Activated gamma-delta T cell (primary cell): Measurements from ENCODE around the gene COX6A1.

Experiments used
- DNase-seq: peaks from one replicate; lab custom pipeline; 2025; lab: John Stamatoyannopoulos, UW
- total RNA-seq, 2 donors: gene quantifications; one replicate each; lab custom pipeline; 2026; lab: John Stamatoyannopoulos, UW

COX6A1 gene
- 19.3 to 19.8 reads per million in 2 donors for total RNA-seq

DNA sequence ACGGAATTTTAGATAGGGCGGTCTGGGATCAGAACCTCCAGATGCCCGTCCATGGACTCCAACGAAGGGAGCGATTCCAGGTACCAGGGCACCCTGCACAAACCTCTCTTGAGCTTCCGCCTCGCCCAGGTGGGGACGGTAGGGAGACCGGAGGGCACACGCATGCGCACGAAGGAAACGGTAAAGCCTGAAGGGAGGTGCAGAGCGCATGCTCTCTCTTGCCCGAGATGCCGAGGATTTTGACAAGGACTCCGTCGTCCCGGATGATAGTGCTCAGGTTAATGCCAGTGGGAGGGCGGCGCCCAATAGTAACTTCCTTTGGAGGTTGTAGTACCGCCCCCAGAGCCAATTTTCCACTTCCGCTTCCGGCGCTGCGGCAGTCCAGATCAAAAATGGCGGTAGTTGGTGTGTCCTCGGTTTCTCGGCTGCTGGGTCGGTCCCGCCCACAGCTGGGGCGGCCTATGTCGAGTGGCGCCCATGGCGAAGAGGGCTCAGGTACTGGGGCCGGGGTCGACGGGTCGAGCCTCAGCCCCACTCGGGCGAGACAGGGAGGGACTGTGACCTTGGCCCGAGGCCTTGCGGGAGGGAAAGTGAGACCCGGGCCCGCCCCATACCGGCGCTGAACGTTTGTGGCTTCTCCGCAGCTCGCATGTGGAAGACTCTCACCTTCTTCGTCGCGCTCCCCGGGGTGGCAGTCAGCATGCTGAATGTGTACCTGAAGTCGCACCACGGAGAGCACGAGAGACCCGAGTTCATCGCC is at the start of gene COX6A1:
Gene COX6A1 (plus strand): TSS at position 379 of the 760 bp plus-strand sequence. CDS start 14 bp downstream, at position 393.
- peak; percentile 64 for DNase-seq

- no peak for DNase-seq
Measured at GRCh38 chr12:120388691-120389481, 49.0 kb upstream of the COX6A1 start.

DNA sequence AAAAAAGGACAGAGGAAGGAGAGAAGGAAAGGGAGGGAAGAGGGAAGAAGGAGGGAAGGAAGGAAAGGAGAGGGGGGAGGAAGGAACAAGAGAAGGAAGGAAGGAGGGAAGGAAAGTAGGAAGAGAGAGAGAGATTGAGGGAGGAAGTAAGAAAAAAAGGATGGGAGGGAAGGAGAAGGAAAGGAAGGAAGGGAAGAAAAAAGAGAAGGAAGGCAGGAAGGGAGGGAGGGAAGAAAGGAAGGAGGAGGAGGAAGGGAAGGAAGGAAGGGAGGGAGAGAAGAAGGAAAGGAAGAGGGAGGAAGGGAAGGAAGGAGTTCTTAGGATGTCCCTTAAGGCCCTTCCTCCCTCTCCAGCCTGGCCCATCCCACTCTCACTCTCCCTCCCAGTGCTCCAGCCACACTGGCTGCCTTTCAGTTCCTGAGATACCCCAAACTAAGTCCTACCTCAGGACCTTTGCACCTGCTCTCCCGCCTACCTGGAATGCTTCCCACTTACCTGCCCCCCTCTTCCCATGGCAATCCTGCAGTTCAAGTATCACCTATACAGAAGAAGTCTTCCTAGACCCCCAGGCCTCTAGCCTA is 47.3 kb upstream of the COX6A1 start:
- DNase-seq: no peak

DNA sequence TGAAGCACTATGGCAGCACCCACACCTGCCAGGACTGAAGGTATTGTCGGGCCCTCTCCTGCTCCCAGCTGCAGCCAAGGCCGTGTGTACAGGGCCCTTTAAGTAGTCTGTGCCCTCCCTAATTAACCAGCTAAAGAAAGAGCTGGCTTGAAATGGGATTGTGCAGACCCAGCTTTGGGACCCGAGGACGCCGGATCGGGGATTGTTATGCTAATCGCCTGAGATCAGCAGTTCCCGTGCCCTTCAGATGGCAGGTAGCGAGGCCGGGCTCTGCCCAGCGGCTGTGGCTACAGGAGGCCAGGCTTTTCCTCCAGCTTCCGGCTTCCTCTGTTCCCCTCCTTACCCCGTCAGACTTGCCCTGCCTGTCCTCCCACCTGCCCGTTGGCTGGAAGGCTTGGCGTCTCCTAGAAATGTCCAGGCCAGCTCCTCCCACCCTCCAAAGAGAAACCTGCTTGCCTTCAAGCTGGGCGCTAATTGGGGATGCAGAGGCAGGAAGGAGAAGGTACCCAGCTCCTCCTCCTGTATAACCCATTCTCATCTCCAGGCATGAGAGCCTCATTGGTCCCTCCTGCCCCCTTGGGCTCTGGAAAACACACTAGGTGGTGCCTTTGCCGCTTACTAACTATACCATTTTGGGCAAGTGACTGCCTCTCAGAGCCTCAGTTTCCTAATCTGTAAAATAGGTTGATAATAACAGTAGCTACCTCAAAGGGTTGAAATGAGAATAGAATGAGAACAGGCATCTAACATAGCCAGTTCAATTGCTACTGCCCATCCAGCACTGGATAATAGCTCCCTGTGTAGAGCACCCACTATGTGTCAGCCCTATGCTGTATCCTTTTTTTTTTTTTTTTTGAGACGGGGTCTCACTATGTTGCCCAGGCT is 43.2 kb upstream of the COX6A1 start:
- no peak for DNase-seq

GRCh38 chr12:120397824-120398540 is 39.9 kb upstream of the COX6A1 start:
- no peak for DNase-seq

GRCh38 chr12:120399531-120399930 is 38.4 kb upstream of the COX6A1 start:
- no peak for DNase-seq

DNA sequence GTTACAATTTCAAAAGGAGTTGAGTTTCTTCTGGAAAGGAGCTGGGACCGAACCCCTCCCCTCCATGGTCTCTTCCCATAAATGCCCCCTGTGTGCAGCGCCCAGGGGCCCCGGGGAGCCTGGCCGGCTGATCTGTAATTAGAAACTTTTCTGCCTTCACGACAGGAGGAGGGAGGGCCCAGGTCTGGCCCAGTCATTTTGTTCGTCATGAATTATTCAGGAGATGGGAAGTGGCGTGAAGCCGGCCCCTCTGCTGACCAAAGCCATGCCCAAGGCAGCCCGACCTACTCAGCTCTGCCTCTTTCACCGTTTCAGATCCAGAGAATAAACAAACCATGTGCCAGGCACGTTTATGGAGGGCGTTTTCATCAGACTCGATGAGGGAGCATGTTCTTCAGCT is 35.7 kb upstream of the COX6A1 start:
- DNase-seq: no peak

DNA sequence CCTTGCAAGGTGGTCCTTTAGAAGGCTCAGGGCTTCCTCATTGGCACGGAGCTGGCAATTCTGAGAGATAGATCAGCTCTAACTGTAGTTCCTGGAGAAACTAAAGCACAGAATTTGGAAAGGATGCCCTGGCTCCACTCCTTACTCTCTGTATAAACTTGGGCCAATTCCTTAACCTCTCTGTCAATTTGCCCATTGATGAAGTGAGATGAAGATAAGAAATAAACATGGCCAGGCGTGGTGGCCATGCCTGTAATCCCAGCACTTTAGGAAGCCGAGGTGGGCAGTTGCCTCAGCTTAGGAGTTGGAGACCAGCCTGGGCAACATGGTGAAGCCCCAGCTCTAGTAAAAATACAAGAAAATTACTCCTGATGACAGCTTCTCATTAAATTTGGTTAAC is 34.0 kb upstream of the COX6A1 start:
- DNase-seq: no peak

- no peak for DNase-seq
Measured at GRCh38 chr12:120404271-120404670, 33.6 kb upstream of the COX6A1 start.

GRCh38 chr12:120406069-120406468 is 31.8 kb upstream of the COX6A1 start:
- DNase-seq: no peak

DNA sequence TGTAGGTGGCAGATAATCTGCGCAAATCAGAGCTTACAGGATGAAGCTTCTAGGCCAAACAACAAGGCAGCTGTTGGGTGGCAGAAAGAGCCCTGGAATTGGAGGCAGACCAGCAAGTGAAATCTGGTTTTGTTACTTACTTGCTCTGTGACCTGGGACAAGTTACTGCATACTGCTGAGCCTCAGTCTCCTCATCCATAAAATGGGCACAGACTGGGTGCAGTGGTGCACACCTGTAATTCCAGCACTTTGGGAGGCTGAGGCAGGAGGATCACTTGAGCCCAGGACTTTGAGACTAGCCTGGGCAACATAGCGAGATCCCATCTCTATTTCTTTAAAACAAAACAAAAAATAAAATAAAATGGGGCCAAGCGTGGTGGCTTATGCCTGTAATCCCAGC is 31.4 kb upstream of the COX6A1 start:
- no peak for DNase-seq

DNA sequence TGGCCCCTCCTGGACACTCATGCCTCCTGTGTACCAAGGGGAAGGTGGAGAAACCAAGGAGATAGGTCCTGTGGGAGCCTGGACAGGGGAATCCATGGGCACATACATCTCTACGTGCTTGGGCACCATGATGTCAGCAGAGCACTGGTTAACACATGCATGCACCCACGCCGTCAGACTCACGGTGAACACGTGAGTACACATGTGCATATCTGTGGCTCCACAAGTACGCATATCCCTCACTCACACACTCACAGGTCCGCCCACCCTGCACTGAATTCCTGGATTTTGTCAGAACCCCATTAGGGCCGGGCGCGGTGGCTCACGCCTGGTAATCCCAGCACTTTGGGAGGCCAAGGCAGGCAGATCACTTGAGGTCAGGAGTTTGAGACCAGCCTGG is 29.1 kb upstream of the COX6A1 start:
- no peak for DNase-seq

DNA sequence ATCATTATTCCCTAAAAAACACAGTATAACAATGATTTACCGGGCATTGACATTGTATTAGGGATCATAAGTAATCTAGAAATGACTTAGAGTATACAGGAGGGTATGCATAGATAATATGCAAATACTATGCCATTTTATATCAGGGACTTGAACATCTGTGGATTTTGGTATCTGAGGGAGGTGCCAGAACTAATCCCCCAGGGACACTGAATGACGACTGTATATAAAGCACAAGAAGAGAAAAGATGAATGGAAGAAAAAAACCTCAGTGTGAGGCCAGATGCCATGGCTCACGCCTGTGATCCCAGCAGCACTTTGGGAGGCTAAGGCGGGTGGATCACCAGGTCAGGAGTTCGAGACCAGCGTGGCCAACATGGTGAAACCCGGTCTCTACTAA is 25.5 kb upstream of the COX6A1 start:
- DNase-seq: no peak

DNA sequence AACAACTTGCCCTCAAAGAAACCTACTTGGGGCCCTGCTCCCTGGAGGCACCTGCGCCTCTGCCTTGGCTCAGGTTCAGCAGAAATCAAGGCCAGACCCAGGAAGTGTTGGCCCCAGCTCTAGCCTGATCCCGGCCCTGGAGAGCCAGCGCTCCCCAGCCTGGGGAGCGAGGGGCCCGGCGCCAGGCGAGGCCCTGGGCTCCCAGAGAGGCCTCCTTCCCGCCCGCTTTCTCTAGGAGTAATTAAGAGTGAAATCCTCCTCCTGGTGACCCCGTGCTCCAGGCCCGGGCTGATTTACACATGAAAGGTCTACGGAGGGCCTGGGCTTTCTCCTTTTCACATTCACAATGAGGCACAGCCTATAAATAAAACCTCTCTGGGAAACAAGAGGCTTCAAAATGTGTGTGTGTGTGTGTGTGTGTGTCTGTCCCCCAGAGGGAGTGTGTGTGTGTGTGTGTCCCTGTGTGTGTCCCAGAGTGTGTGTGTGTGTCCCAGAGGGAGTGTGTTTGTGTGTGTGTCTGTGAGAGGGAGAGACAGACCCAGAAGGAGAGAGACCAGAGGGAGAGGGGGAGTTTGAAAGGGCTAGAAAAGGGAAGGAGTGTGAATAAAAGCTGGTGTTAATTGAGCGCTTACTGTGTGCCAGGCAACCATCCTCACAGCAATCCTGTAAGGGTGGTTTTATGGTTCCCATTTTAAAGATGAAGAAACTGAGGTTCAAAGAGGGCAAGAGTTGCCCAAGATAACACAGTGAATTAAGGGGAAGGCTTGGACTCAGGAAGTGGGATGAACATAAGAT is 23.8 kb upstream of the COX6A1 start:
- no peak for DNase-seq

- no peak for DNase-seq
Measured at GRCh38 chr12:120416490-120417216, 21.3 kb upstream of the COX6A1 start.

- DNase-seq: no peak
Measured at GRCh38 chr12:120417917-120418580, 19.9 kb upstream of the COX6A1 start.

GRCh38 chr12:120421701-120422100 is 16.2 kb upstream of the COX6A1 start:
- DNase-seq: no peak

- DNase-seq: no peak
Measured at GRCh38 chr12:120422892-120423456, 14.9 kb upstream of the COX6A1 start.

GRCh38 chr12:120425797-120426196 is 12.1 kb upstream of the COX6A1 start:
- no peak for DNase-seq
